Measurements from ENCODE around the gene AKAP14.
"Not testable (repeated sequence)": the region's sequence is repeated elsewhere in the genome, so short reads cannot be mapped to it uniquely, and the experiment has no call there.

Gene AKAP14

GRCh38 chrX:119895843-119896326 is at the start of gene AKAP14:
Gene AKAP14 (plus strand): TSS chrX:119895893. CDS start chrX:119903224, 7,331 bp downstream.
- no peak for DNase-seq

- peak; percentile 96 for DNase-seq
Measured at GRCh38 chrX:119852382-119853353, 43.0 kb upstream of the AKAP14 start, which contains the start of gene UPF3B. Gene UPF3B (minus strand): TSS chrX:119852963. CDS start chrX:119852928, 35 bp downstream.

GRCh38 chrX:119853444-119853843 is 42.2 kb upstream of the AKAP14 start:
- no peak for DNase-seq

GRCh38 chrX:119870626-119871131 is 25.0 kb upstream of the AKAP14 start:
- DNase-seq, result peak; percentile 52

GRCh38 chrX:119871245-119871598 is 24.5 kb upstream of the AKAP14 start:
- DNase-seq, result no peak

- DNase-seq, result peak; percentile 82
Measured at GRCh38 chrX:119871599-119872395, 23.9 kb upstream of the AKAP14 start, which contains the start of the genes NDUFA1 and RNF113A. Gene NDUFA1 (plus strand): TSS chrX:119871832. CDS start chrX:119871912, 80 bp downstream. Gene RNF113A (minus strand): TSS chrX:119871733. CDS start chrX:119871613, 120 bp downstream.

GRCh38 chrX:119878740-119879139 is 17.0 kb upstream of the AKAP14 start:
- DNase-seq, result no peak

GRCh38 chrX:119880076-119880475 is 15.6 kb upstream of the AKAP14 start:
- DNase-seq, result no peak

- peak; percentile 27 for DNase-seq
Measured at GRCh38 chrX:119880552-119881437, 14.9 kb upstream of the AKAP14 start.

GRCh38 chrX:119885554-119886428 is 9.9 kb upstream of the AKAP14 start:
- no peak for DNase-seq

- DNase-seq, result peak; percentile 12
Measured at GRCh38 chrX:119887721-119888425, 7.8 kb upstream of the AKAP14 start.

GRCh38 chrX:119890626-119891025 is 5.1 kb upstream of the AKAP14 start:
- DNase-seq, result not testable (repeated sequence)

- not testable (repeated sequence) for DNase-seq
Measured at GRCh38 chrX:119891961-119892692, 3.6 kb upstream of the AKAP14 start.

- DNase-seq, result no peak
Measured at GRCh38 chrX:119899125-119899524, 3.4 kb downstream of the AKAP14 start.

GRCh38 chrX:119900976-119901375 is 5.3 kb downstream of the AKAP14 start:
- no peak for DNase-seq

GRCh38 chrX:119916310-119916709 is 20.6 kb downstream of the AKAP14 start:
- no peak for DNase-seq

GRCh38 chrX:119917877-119918276 is 22.2 kb downstream of the AKAP14 start:
- DNase-seq, result no peak

GRCh38 chrX:119919835-119920585 is 24.3 kb downstream of the AKAP14 start:
- DNase-seq, result no peak

- DNase-seq, result not testable (repeated sequence)
Measured at GRCh38 chrX:119922391-119922790, 26.7 kb downstream of the AKAP14 start.

Measured in NCI-H748 treated with DMSO at 0.1 percent for 48 hours (cell line).